Progenitor cell of endocrine pancreas (in vitro differentiated cells): ENCODE measurements around the gene ST6GALNAC4. TPM values are rescaled to one million over a fixed set of nuclear protein-coding genes. Genes with fewer than 3 reads are reported as not detected.
A peak's percentile ranks its signal among the peaks of the same experiment; 100 is the strongest.

Experiments
- DNase-seq: peaks from one replicate; pipeline ENCODE4 v3.0.0; 2021; ENCODE audit warnings: low spot score; ENCODE audit not compliant: unreplicated experiment
- H3K27ac Mint-ChIP-seq: 2 replicates; pipeline ENCODE4 v1.8.0; 2021; ENCODE audit warnings: mild to moderate bottlenecking, moderate library complexity, mixed read lengths
- H3K27me3 Mint-ChIP-seq: 2 replicates; pipeline ENCODE4 v1.8.0; 2021; ENCODE audit warnings: mixed read lengths
- H3K36me3 Mint-ChIP-seq: 2 replicates; pipeline ENCODE4 v1.8.0; 2022; ENCODE audit warnings: mixed read lengths; ENCODE audit not compliant: insufficient read depth
- H3K4me1 Mint-ChIP-seq: 2 replicates; pipeline ENCODE4 v1.8.0; 2021; ENCODE audit warnings: low read depth, mixed read lengths
- H3K4me3 Mint-ChIP-seq: 2 replicates; pipeline ENCODE4 v1.8.0; 2021; ENCODE audit warnings: low read depth, mild to moderate bottlenecking, moderate library complexity, mixed read lengths
- H3K9me3 Mint-ChIP-seq: 2 replicates; pipeline ENCODE4 v1.8.0; 2021; ENCODE audit warnings: low read depth, mixed read lengths
- CTCF ChIP-seq: fragments of 200-600 bp; sonication (generic); IDR thresholded peaks from one replicate; pipeline ENCODE4 v1.5.0; 2021; ENCODE audit warnings: antibody characterized with exemption, mild to moderate bottlenecking; ENCODE audit not compliant: unreplicated experiment
- total RNA-seq: library from RNA; stranded (reverse); gene quantifications from 2 replicates; pipeline ENCODE4 v1.2.1, GENCODE V29; 2021

Gene ST6GALNAC4
- total RNA-seq, 1 donor from 2014 or later, result 7.7 TPM

GRCh38 chr9:127945338-127945737 is 28.5 kb upstream of the ST6GALNAC4 start:
- TF ChIP-seq CTCF, result no peak
- Mint-ChIP-seq H3K4me3 (no peak overlapping the region), H3K36me3 (peaks cover 12% of the 10 kb centered on the region), H3K4me1 (peaks cover 9% of the 10 kb centered on the region), H3K9me3 (no peaks in the 10 kb centered on the region), H3K27me3 (no peaks in the 10 kb centered on the region), H3K27ac (no peak overlapping the region)
- DNase-seq, result no peak

- no peak for TF ChIP-seq CTCF
- DNase-seq, result no peak
- H3K4me3 Mint-ChIP-seq, result no peak overlapping the region
- no peaks in the 10 kb centered on the region for H3K9me3 Mint-ChIP-seq
- H3K27me3 Mint-ChIP-seq, result no peaks in the 10 kb centered on the region
- peaks cover 7% of the 10 kb centered on the region for H3K4me1 Mint-ChIP-seq
- peaks cover 13% of the 10 kb centered on the region for H3K36me3 Mint-ChIP-seq
- no peak overlapping the region for H3K27ac Mint-ChIP-seq
Observed at GRCh38 chr9:127944586-127945218, 27.9 kb upstream of the ST6GALNAC4 start.

- Mint-ChIP-seq H3K36me3 (peaks cover 13% of the 10 kb centered on the region), H3K4me1 (peaks cover 7% of the 10 kb centered on the region), H3K27me3 (no peaks in the 10 kb centered on the region), H3K9me3 (no peaks in the 10 kb centered on the region), H3K4me3 (no peak overlapping the region), H3K27ac (peak overlapping the region; percentile 64)
- peak; percentile 58 for DNase-seq
- TF ChIP-seq CTCF, result peak; percentile 76
Observed at GRCh38 chr9:127943731-127944144, 26.9 kb upstream of the ST6GALNAC4 start.

GRCh38 chr9:127943011-127943662 is 26.3 kb upstream of the ST6GALNAC4 start:
- H3K27me3 Mint-ChIP-seq, result no peaks in the 10 kb centered on the region
- H3K36me3 Mint-ChIP-seq, result peaks cover 12% of the 10 kb centered on the region
- H3K4me3 Mint-ChIP-seq, result no peak overlapping the region
- peaks cover 7% of the 10 kb centered on the region for H3K4me1 Mint-ChIP-seq
- TF ChIP-seq CTCF, result no peak
- no peaks in the 10 kb centered on the region for H3K9me3 Mint-ChIP-seq
- DNase-seq, result no peak
- no peak overlapping the region for H3K27ac Mint-ChIP-seq

GRCh38 chr9:127942216-127943010 is 25.6 kb upstream of the ST6GALNAC4 start:
- Mint-ChIP-seq H3K36me3 (peaks cover 12% of the 10 kb centered on the region), H3K9me3 (no peaks in the 10 kb centered on the region), H3K27me3 (no peaks in the 10 kb centered on the region), H3K4me1 (peaks cover 10% of the 10 kb centered on the region), H3K4me3 (no peak overlapping the region), H3K27ac (no peak overlapping the region)
- TF ChIP-seq CTCF, result peak; percentile 83
- peak; percentile 49 for DNase-seq
